Effector memory CD8-positive, alpha-beta T cell (primary cell): ENCODE measurements around the gene APOBR.
A peak's percentile ranks its signal among the peaks of the same experiment; 100 is the strongest.
"Not testable (repeated sequence)": the region's sequence is repeated elsewhere in the genome, so short reads cannot be mapped to it uniquely, and the experiment has no call there.

Experiments used
- ATAC-seq: fragments of 150-1000 bp; cut with Tn5 transposase; replicated peaks from 2 replicates; pipeline ENCODE4 v1.10.0; 2021; ENCODE audit warnings: mild to moderate bottlenecking, moderate library complexity
- DNase-seq, 3 experiments: peaks; one replicate each; pipeline ENCODE4 v3.0.0; 2021
- H3K27ac Mint-ChIP-seq, 2 donors: one replicate each; pipeline ENCODE4 v1.8.0; 2022; ENCODE audit warnings: mild to moderate bottlenecking in 2 of 2, mixed read lengths in 2 of 2, moderate library complexity in 2 of 2
- H3K27me3 Mint-ChIP-seq, 2 donors: one replicate each; pipeline ENCODE4 v1.8.0; 2022; ENCODE audit warnings: mixed read lengths in 2 of 2
- H3K36me3 Mint-ChIP-seq: one replicate; pipeline ENCODE4 v1.8.0; 2022; ENCODE audit warnings: mild to moderate bottlenecking, moderate library complexity, mixed read lengths; ENCODE audit not compliant: insufficient read depth
- H3K4me1 Mint-ChIP-seq, 2 donors: one replicate each; pipeline ENCODE4 v1.8.0; 2022; ENCODE audit warnings: low read depth in 2 of 2, mixed read lengths in 2 of 2
- H3K4me3 Mint-ChIP-seq, 2 donors: one replicate each; pipeline ENCODE4 v1.8.0; 2022; ENCODE audit warnings: mild to moderate bottlenecking in 2 of 2, mixed read lengths in 2 of 2, moderate library complexity in 2 of 2
- H3K9me3 Mint-ChIP-seq, 2 donors: one replicate each; pipeline ENCODE4 v1.8.0; 2022; ENCODE audit warnings: mixed read lengths in 2 of 2

APOBR gene

DNA sequence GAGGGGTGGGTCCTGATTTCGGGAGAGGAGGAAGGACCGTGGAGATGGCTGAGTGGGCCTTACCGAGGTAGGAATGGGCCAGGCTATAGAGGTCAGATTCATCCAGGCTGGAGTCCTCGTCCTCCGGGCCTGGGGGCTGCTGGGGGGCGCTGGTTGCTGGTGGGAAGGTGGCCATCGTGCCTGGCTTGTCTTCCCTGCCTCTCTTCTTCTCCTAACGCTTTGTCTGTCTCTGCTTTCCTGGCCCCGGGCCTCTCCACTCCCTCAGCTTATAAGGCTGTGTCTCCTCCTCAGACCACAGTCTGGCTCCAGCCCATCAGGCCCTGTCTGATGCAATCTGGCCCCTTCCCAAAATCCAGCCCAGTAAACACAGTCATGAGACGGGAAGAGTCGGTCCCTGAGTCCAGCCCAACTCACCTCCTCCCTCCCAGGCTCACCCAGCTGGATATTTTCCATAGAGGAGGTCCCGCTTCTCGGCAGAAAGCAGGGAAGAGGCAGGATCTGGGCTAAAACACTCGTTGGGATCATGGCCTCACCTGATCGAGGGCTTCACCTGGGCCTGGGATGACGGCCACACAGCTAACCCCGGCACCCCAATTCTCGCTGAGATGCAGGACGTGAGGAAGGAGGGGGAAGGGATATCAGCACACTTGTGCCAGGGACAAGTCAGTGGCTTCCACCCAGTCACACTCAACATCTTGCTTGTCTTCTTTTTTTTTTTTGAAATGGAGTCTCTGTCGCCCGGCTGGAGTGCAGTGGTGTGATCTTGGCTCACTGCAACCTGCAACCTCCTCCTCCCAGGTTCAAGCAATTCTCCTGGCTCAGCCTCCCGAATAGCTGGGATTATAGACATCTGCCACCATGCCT is 44.5 kb downstream of the APOBR start, which contains the start of gene NUPR1:
TSS of gene NUPR1 (minus strand) at position 242 of the 864 bp plus-strand sequence. CDS start at position 175, 67 bp downstream.
- H3K9me3 Mint-ChIP-seq = peaks cover 5 to 6% of the 10 kb centered on the region in 2 donors
- DNase-seq (no peak), ATAC-seq (no peak)
- no peaks in the 10 kb centered on the region for H3K36me3 Mint-ChIP-seq
- H3K4me3 Mint-ChIP-seq = no peak within 1 kb of the TSS
- H3K27ac Mint-ChIP-seq = peak within 1 kb of the TSS in 1 of 2 donors; percentile 2
- no peaks in the 10 kb centered on the region for H3K27me3 Mint-ChIP-seq
- H3K4me1 Mint-ChIP-seq = peaks cover 18 to 22% of the 10 kb centered on the region in 2 donors

DNA sequence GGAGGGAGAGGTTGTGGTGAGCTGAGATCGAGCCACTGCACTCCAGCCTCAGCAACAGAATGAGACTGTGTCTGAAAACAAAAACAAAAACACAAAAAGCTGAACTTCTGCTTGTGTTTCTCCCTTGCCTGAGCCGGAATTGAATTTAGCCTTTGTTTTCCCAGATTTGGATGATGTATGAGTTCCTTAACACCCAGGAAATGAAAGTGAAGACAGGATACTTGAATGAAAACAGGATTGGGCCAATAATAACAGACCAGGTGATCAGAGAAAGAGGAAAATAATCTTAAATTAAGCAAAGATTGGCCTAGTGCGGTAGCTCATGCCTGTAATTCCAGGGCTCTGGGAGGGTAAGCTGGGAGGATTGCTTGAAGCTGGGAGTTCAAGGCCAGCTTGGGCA is 45.9 kb downstream of the APOBR start:
- Mint-ChIP-seq H3K27ac (no peak overlapping the region), H3K4me3 (no peak overlapping the region), H3K27me3 (no peaks in the 10 kb centered on the region), H3K4me1 (peaks cover 7 to 10% of the 10 kb centered on the region in 2 donors), H3K9me3 (peaks cover 0 to 6% of the 10 kb centered on the region in 2 donors), H3K36me3 (no peaks in the 10 kb centered on the region)
- DNase-seq (no peak), ATAC-seq (no peak)

DNA sequence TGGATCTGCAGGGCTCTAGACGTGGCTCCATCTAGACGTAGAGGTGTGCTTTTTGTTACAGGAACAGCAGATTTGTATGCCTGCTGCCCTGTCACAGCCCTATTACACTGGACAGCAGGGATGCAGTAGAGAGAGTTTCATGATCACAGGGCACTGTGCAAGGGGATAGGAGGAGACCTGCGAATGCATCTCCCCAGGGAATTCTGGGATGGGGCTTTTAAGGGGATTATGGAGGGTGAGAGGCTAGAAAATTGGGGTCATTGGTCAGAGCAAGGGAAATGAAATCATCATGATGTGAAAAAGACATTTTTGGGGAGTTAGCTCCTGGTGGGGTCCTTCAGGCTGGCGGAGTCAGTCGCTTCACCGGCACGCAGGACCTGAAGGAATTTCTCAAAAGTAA is 48.2 kb downstream of the APOBR start:
- no peaks in the 10 kb centered on the region for H3K9me3 Mint-ChIP-seq
- H3K27ac Mint-ChIP-seq = no peak overlapping the region
- H3K27me3 Mint-ChIP-seq = no peaks in the 10 kb centered on the region
- H3K4me3 Mint-ChIP-seq = no peak overlapping the region
- no peak for ATAC-seq
- no peak for DNase-seq
- H3K4me1 Mint-ChIP-seq = peaks cover 3 to 6% of the 10 kb centered on the region in 2 donors
- no peaks in the 10 kb centered on the region for H3K36me3 Mint-ChIP-seq

DNA sequence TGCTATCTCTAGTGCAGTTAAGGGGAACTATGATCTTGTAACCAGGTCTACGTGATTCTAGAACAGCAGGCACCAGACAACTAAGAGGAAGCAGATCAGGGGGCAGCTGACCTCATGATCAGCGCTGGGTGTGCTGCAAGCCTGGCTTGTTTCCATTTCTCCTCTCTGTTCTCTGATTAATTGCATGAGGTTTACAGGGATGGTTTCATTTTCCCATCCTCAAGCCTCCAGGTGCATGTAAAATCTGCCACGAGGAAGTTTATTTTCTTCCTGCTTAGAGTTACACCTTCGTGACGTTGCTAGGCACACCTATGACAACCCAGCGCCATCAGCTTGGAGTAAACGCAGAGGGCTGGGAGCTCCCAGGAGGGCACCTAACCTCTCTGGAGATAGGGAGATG is 48.6 kb downstream of the APOBR start:
- DNase-seq (no peak), ATAC-seq (no peak)
- no peak overlapping the region for H3K4me3 Mint-ChIP-seq
- H3K9me3 Mint-ChIP-seq = no peaks in the 10 kb centered on the region
- no peak overlapping the region for H3K27ac Mint-ChIP-seq
- peaks cover 3 to 5% of the 10 kb centered on the region in 2 donors for H3K4me1 Mint-ChIP-seq
- H3K36me3 Mint-ChIP-seq = no peaks in the 10 kb centered on the region
- no peaks in the 10 kb centered on the region for H3K27me3 Mint-ChIP-seq

DNA sequence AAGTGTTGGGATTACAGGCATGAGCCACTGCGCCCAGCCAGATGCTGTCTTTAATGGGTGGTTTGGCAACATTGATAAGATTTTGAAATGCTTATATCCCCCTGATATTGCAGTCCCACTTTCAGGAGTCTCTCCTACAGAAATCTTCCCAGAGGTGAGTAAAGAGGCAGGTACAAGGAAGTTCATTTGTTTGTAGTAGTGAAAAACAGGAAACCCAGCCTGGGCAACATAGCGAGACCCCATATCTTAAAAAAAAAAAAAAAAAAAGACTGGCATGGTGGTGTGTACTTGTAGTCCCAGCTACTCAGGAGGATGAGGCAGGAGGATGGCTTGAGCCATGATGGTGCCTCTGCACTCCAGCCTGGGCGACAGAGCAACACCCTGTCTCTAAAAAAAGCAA is 50.6 kb downstream of the APOBR start:
- Mint-ChIP-seq H3K36me3 (no peaks in the 10 kb centered on the region), H3K9me3 (no peaks in the 10 kb centered on the region), H3K4me1 (peaks cover 0 to 4% of the 10 kb centered on the region in 2 donors), H3K4me3 (no peak overlapping the region), H3K27ac (no peak overlapping the region), H3K27me3 (peaks cover 0 to 5% of the 10 kb centered on the region in 2 donors)
- no peak for ATAC-seq
- DNase-seq = no peak

DNA sequence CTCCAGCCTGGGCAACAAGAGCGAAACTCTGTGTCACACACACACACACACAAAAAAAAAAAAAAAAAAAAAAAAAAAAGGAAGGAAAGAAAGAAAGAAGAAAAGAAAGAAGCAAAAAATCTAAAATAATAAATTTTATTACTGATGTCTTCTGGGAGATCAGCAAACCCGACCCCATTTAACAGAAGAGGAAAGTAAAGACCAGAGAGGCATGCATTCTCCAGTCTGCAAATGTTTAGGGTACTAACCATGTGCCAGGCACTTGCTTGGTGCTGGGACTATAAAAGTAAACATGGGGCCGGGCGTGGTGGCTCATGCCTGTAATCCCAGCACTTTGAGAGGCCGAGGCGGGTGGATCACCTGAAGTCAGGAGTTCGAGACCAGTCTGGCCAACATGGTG is 51.5 kb downstream of the APOBR start:
- not testable (repeated sequence) for H3K36me3 Mint-ChIP-seq, H3K27me3 Mint-ChIP-seq, DNase-seq, H3K27ac Mint-ChIP-seq, H3K4me3 Mint-ChIP-seq, ATAC-seq, H3K9me3 Mint-ChIP-seq, H3K4me1 Mint-ChIP-seq

DNA sequence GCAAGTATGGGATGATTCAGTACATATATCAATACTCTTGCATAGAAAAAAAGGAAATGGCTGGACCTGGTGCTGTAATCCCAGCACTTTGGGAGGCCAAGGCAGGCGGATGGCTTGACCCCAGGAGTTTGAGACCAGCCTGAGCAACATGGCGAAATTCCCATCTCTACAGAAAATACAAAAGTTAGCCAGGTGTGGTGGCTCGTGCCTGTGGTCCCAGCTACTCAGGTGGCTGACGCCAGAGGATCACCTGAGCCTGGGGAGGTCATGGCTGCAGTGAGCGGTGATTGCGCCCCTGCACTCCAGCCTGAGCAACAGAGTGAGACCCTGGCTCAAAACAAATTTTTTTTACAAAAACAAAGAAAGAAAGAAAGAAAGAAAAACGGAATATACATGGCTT is 52.2 kb downstream of the APOBR start:
- no peaks in the 10 kb centered on the region for H3K36me3 Mint-ChIP-seq
- H3K9me3 Mint-ChIP-seq = no peaks in the 10 kb centered on the region
- no peak for ATAC-seq
- H3K27ac Mint-ChIP-seq = no peak overlapping the region
- H3K27me3 Mint-ChIP-seq = peaks cover 0 to 5% of the 10 kb centered on the region in 2 donors
- H3K4me3 Mint-ChIP-seq = no peak overlapping the region
- no peak for DNase-seq
- H3K4me1 Mint-ChIP-seq = peaks cover 0 to 4% of the 10 kb centered on the region in 2 donors

DNA sequence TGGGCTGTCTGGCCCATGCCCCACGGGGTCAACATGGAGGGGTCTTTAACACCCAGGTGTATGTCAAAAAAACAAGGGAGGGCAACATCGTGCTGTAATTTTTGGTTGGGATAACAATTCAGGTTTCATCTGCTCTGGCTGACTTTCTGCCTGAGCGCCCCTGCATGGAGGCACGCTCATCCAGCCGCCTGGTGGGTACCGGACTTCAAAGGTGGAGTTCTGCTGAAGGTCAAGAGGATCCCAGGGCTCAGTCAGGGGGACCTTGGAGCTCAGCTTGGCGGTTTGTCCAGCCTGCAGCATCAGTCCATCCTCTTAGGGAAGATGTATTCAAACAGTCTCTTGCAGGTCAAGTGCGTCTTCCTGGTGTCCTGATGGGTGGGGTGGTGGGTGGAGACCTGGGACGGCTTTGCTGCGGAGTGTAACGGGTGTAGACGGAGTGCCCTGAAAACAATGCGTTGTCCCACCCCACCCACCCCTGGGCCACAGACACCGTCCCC is 53.9 kb downstream of the APOBR start:
- Mint-ChIP-seq H3K4me3 (no peak overlapping the region), H3K4me1 (no peaks in the 10 kb centered on the region), H3K9me3 (no peaks in the 10 kb centered on the region), H3K36me3 (peaks cover 4% of the 10 kb centered on the region), H3K27me3 (peaks cover 0 to 5% of the 10 kb centered on the region in 2 donors), H3K27ac (no peak overlapping the region)
- ATAC-seq (no peak), DNase-seq (no peak)
